HL-60 (cell line): ENCODE data around the gene XRN2.
"Not testable (repeated sequence)": the region's sequence is repeated elsewhere in the genome, so short reads cannot be mapped to it uniquely, and the experiment has no call there.

Experiments used
- DNase-seq, 2 experiments: peaks; one replicate each; pipeline ENCODE4 v3.0.0-alpha.2; 2010 to 2020; ENCODE audit warnings: low read depth in 1 of 2, low spot score in 1 of 2
- H3K27ac ChIP-seq: fragments of 250-450 bp; sonication (Bioruptor Pico); replicated peaks from 2 replicates; pipeline ENCODE4 v1.5.1; 2020; ENCODE audit warnings: mild to moderate bottlenecking, moderate library complexity
- H3K27me3 ChIP-seq: fragments of 250-450 bp; sonication (Bioruptor Pico); 2 replicates; pipeline ENCODE4 v1.5.1; 2021; ENCODE audit warnings: mild to moderate bottlenecking, moderate library complexity; ENCODE audit not compliant: insufficient read depth, poor library complexity, severe bottlenecking
- H3K4me3 ChIP-seq: replicated peaks from 2 replicates; pipeline ENCODE4 v1.5.1; 2011; ENCODE audit warnings: mild to moderate bottlenecking, control low read depth, low read length; ENCODE audit not compliant: insufficient read depth
- GABPA ChIP-seq: IDR thresholded peaks from 2 replicates; pipeline ENCODE4 v1.6.1; 2012; ENCODE audit warnings: low read depth
- POLR2AphosphoS5 ChIP-seq: IDR thresholded peaks from 2 replicates; pipeline ENCODE4 v1.6.1; 2012; ENCODE audit warnings: low read depth
- REST ChIP-seq: IDR thresholded peaks from 2 replicates; pipeline ENCODE4 v1.6.1; 2012; ENCODE audit warnings: low read depth; ENCODE audit not compliant: insufficient replicate concordance
- SPI1 ChIP-seq: IDR thresholded peaks from 2 replicates; pipeline ENCODE4 v1.6.1; 2012; ENCODE audit warnings: low read depth, mild to moderate bottlenecking, borderline replicate concordance
- TF ChIP-seq, protein P1 (sequence below): IDR thresholded peaks from one replicate; pipeline ENCODE4 v1.5.1; 2011; ENCODE audit warnings: low read length, control low read depth, inconsistent platforms; ENCODE audit not compliant: insufficient read depth

XRN2 gene

DNA sequence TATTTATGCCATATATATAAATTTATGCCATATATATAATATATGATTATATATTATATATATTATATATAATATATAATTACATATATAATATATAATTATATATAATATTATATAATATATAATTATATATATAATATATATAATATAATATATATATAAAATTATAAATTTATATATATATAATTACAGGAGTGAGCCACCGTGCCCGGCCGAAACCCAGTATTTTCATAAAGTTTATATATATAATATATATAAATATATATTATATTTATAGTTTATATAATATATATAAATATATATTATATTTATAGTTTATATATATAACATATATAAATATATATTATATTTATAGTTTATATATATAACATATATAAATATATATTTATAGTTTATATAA lies 62.6 kb downstream of the XRN2 start:
- H3K27ac ChIP-seq, result no peak overlapping the region
- no peak overlapping the region for H3K4me3 ChIP-seq
- TF ChIP-seq, protein P1, sequence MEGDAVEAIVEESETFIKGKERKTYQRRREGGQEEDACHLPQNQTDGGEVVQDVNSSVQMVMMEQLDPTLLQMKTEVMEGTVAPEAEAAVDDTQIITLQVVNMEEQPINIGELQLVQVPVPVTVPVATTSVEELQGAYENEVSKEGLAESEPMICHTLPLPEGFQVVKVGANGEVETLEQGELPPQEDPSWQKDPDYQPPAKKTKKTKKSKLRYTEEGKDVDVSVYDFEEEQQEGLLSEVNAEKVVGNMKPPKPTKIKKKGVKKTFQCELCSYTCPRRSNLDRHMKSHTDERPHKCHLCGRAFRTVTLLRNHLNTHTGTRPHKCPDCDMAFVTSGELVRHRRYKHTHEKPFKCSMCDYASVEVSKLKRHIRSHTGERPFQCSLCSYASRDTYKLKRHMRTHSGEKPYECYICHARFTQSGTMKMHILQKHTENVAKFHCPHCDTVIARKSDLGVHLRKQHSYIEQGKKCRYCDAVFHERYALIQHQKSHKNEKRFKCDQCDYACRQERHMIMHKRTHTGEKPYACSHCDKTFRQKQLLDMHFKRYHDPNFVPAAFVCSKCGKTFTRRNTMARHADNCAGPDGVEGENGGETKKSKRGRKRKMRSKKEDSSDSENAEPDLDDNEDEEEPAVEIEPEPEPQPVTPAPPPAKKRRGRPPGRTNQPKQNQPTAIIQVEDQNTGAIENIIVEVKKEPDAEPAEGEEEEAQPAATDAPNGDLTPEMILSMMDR, result no peak
- TF ChIP-seq POLR2AphosphoS5 (no peak), GABPA (no peak), REST (no peak), SPI1 (no peak)
- H3K27me3 ChIP-seq, result no peaks in the 10 kb centered on the region
- DNase-seq, result no peak

DNA sequence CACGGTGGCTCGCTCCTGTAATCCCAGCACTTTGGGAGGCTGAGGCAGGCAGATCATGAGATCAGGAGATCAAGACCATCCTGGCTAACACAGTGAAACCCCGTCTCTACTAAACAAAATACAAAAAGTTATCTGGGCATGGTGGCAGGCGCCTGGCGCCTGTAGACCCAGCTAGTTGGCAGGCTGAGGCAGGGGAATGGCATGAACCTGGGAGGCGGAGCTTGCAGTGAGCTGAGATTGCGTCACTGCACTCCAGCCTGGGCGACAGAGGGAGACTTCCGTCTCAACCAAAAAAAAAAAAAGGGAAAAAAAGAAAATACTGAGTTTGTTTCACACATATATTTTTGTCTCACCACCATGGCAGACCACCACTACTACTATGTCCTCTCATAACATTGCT lies 63.1 kb downstream of the XRN2 start:
- DNase-seq, H3K27ac ChIP-seq, H3K4me3 ChIP-seq: not testable (repeated sequence)

GRCh38 chr20:21368791-21369190 lies 65.7 kb downstream of the XRN2 start:
- Histone ChIP-seq H3K27me3 (no peaks in the 10 kb centered on the region), H3K4me3 (no peak overlapping the region), H3K27ac (no peak overlapping the region)
- DNase-seq, result no peak
- TF ChIP-seq REST (no peak), GABPA (no peak), POLR2AphosphoS5 (no peak)
- TF ChIP-seq, protein P1, result no peak

More for the DNA sequence above, 63.1 kb downstream of the XRN2 start:
- H3K27me3 ChIP-seq, result not testable (repeated sequence)

- DNase-seq, result no peak
- Histone ChIP-seq H3K4me3 (no peak overlapping the region), H3K27ac (no peak overlapping the region), H3K27me3 (no peaks in the 10 kb centered on the region)
- TF ChIP-seq, protein P1, result no peak
- TF ChIP-seq GABPA (no peak), POLR2AphosphoS5 (no peak), SPI1 (no peak), REST (no peak)
These were observed 68.1 kb downstream of the XRN2 start for GRCh38 chr20:21371193-21371592.
